Neural cell (in vitro differentiated cells): ENCODE measurements around the gene PPP3CB. TPM values are rescaled to one million over a fixed set of nuclear protein-coding genes. Genes with fewer than 3 reads are reported as not detected.

Experiments
- H2AFZ ChIP-seq: fragments of 200-600, 300-800 bp; sonication (generic), shearing (Covaris generic); 2 replicates; pipeline ENCODE4 v1.6.0; 2014; ENCODE audit warnings: low read depth, mild to moderate bottlenecking, antibody characterized with exemption, low read length, moderate library complexity
- H3F3A ChIP-seq: fragments of 200-600 bp; shearing (Covaris generic); 2 replicates; pipeline ENCODE4 v1.6.1; 2016; ENCODE audit warnings: mild to moderate bottlenecking, moderate library complexity, mixed read lengths, antibody characterized with exemption, low read length; ENCODE audit not compliant: insufficient read depth, poor library complexity, severe bottlenecking
- H3K27ac ChIP-seq: fragments of 200-600, 300-800 bp; sonication (generic), shearing (Covaris generic); 2 replicates; pipeline ENCODE4 v1.5.1; 2014; ENCODE audit warnings: mild to moderate bottlenecking, low read length, moderate library complexity
- H3K27me3 ChIP-seq: fragments of 300-800, 200-600 bp; sonication (generic), shearing (Covaris generic); 2 replicates; pipeline ENCODE4 v1.6.0; 2014; ENCODE audit warnings: mild to moderate bottlenecking, low read depth, low read length, moderate library complexity; ENCODE audit not compliant: insufficient read depth
- H3K36me3 ChIP-seq: fragments of 300-800, 200-600 bp; sonication (generic), shearing (Covaris generic); 2 replicates; pipeline ENCODE4 v1.5.1; 2014; ENCODE audit warnings: mild to moderate bottlenecking, antibody characterized with exemption, low read length, moderate library complexity; ENCODE audit not compliant: insufficient read depth
- H3K4me2 ChIP-seq: fragments of 300-800, 200-600 bp; sonication (generic), shearing (Covaris generic); 2 replicates; pipeline ENCODE4 v1.6.0; 2014; ENCODE audit warnings: mild to moderate bottlenecking, low read length
- H3K4me3 ChIP-seq: fragments of 300-800, 200-600 bp; sonication (generic), shearing (Covaris generic); 2 replicates; pipeline ENCODE4 v1.5.1; 2014; ENCODE audit warnings: mild to moderate bottlenecking, low read length, moderate library complexity
- H3K79me2 ChIP-seq: fragments of 200-600 bp; shearing (Covaris generic); replicated peaks from 2 replicates; pipeline ENCODE4 v1.6.0; 2014; ENCODE audit warnings: mild to moderate bottlenecking, low read length, moderate library complexity; ENCODE audit not compliant: insufficient read depth
- H3K9ac ChIP-seq: fragments of 300-800, 200-600 bp; sonication (generic), shearing (Covaris generic); 2 replicates; pipeline ENCODE4 v1.6.1; 2016; ENCODE audit warnings: mild to moderate bottlenecking, low read length, mixed read lengths
- H3K9me2 ChIP-seq: fragments of 200-600 bp; shearing (Covaris generic); 2 replicates; pipeline ENCODE4 v1.6.1; 2016; ENCODE audit warnings: mild to moderate bottlenecking, low read length, mixed read lengths; ENCODE audit not compliant: insufficient read depth
- H3K9me3 ChIP-seq: fragments of 200-600, 300-800 bp; sonication (generic), shearing (Covaris generic); 2 replicates; pipeline ENCODE4 v1.6.1; 2016; ENCODE audit warnings: mild to moderate bottlenecking, mixed run types, low read length, moderate library complexity, mixed read lengths
- H4K20me1 ChIP-seq: fragments of 200-600 bp; shearing (Covaris generic); 2 replicates; pipeline ENCODE4 v1.6.1; 2016; ENCODE audit warnings: mild to moderate bottlenecking, mixed run types; ENCODE audit not compliant: insufficient read depth
- EZH2 ChIP-seq: fragments of 200-600, 300-800 bp; shearing (Covaris generic), sonication (generic); IDR thresholded peaks from 2 replicates; pipeline ENCODE4 v1.6.1; 2014; ENCODE audit warnings: antibody characterized with exemption, low read length, borderline replicate concordance, mild to moderate bottlenecking; ENCODE audit not compliant: insufficient read depth, poor library complexity, severe bottlenecking
- MXI1 ChIP-seq: fragments of 450-650 bp; conservative IDR thresholded peaks from 2 replicates; pipeline ENCODE4 v1.6.1; 2014; ENCODE audit warnings: antibody characterized with exemption, mild to moderate bottlenecking; ENCODE audit not compliant: poor library complexity, severe bottlenecking
- RAD21 ChIP-seq: fragments of 450-650 bp; conservative IDR thresholded peaks from 2 replicates; pipeline ENCODE4 v1.6.1; 2014; ENCODE audit warnings: antibody characterized with exemption, mild to moderate bottlenecking, moderate library complexity
- TAF1 ChIP-seq: IDR thresholded peaks from 2 replicates; pipeline ENCODE4 v1.6.1; 2012; ENCODE audit warnings: low read depth
- polyA plus RNA-seq: library from polyadenylated mRNA; depleted of rRNA; stranded (reverse); fragments of >200 nt; gene quantifications from 2 replicates; pipeline ENCODE4 v1.2.3, GENCODE V29; 2014
- small RNA-seq, 3 experiments: library from RNA; depleted of rRNA; stranded (forward); fragments of <200 nt; gene quantifications; one replicate each; pipeline ENCODE3, GENCODE V24; 2012
- TF ChIP-seq, protein P1 (sequence below): IDR thresholded peaks from 2 replicates; pipeline ENCODE4 v1.6.1; 2012; ENCODE audit warnings: borderline replicate concordance
- TF ChIP-seq, protein P2 (sequence below): fragments of 450-650 bp; IDR thresholded peaks from 2 replicates; pipeline ENCODE4 v1.5.1; 2014; ENCODE audit warnings: antibody characterized with exemption, mild to moderate bottlenecking, moderate library complexity; ENCODE audit not compliant: poor library complexity, severe bottlenecking

The PPP3CB gene
- polyA plus RNA-seq, 1 donor from 2014 or later = 101 TPM

DNA sequence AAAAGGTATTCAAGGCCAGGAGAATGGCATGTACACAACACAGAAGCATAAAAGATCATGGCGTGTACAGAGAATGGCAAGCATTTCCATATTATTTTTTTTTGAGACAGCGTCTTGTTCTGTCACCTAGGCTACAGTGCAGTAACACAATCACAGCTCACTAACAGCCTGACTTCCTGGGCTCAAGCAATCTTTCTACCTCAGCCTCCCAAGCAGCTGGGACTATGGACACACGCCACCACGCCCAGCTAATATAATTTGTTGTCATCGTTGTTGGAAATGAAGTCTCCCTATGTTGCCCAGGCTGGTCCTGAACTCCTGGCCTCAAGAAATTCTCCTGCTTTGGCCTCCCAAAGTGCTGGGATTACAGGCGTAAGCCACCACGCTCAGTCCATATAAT, 109.2 kb downstream of the PPP3CB start:
- no peaks in the 10 kb centered on the region for H3K27me3 ChIP-seq
- H2AFZ ChIP-seq = no peak overlapping the region
- H3K27ac ChIP-seq = no peak overlapping the region
- H3F3A ChIP-seq = no peaks in the 10 kb centered on the region
- H4K20me1 ChIP-seq = no peaks in the 10 kb centered on the region
- no peaks in the 10 kb centered on the region for H3K9me2 ChIP-seq
- H3K4me3 ChIP-seq = no peak overlapping the region
- H3K9me3 ChIP-seq = no peaks in the 10 kb centered on the region
- H3K79me2 ChIP-seq = no peaks in the 10 kb centered on the region
- H3K36me3 ChIP-seq = no peaks in the 10 kb centered on the region
- TF ChIP-seq, protein P1, sequence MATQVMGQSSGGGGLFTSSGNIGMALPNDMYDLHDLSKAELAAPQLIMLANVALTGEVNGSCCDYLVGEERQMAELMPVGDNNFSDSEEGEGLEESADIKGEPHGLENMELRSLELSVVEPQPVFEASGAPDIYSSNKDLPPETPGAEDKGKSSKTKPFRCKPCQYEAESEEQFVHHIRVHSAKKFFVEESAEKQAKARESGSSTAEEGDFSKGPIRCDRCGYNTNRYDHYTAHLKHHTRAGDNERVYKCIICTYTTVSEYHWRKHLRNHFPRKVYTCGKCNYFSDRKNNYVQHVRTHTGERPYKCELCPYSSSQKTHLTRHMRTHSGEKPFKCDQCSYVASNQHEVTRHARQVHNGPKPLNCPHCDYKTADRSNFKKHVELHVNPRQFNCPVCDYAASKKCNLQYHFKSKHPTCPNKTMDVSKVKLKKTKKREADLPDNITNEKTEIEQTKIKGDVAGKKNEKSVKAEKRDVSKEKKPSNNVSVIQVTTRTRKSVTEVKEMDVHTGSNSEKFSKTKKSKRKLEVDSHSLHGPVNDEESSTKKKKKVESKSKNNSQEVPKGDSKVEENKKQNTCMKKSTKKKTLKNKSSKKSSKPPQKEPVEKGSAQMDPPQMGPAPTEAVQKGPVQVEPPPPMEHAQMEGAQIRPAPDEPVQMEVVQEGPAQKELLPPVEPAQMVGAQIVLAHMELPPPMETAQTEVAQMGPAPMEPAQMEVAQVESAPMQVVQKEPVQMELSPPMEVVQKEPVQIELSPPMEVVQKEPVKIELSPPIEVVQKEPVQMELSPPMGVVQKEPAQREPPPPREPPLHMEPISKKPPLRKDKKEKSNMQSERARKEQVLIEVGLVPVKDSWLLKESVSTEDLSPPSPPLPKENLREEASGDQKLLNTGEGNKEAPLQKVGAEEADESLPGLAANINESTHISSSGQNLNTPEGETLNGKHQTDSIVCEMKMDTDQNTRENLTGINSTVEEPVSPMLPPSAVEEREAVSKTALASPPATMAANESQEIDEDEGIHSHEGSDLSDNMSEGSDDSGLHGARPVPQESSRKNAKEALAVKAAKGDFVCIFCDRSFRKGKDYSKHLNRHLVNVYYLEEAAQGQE = no peak
- TF ChIP-seq TAF1 (no peak), RAD21 (no peak), MXI1 (no peak), EZH2 (no peak)
- TF ChIP-seq, protein P2, sequence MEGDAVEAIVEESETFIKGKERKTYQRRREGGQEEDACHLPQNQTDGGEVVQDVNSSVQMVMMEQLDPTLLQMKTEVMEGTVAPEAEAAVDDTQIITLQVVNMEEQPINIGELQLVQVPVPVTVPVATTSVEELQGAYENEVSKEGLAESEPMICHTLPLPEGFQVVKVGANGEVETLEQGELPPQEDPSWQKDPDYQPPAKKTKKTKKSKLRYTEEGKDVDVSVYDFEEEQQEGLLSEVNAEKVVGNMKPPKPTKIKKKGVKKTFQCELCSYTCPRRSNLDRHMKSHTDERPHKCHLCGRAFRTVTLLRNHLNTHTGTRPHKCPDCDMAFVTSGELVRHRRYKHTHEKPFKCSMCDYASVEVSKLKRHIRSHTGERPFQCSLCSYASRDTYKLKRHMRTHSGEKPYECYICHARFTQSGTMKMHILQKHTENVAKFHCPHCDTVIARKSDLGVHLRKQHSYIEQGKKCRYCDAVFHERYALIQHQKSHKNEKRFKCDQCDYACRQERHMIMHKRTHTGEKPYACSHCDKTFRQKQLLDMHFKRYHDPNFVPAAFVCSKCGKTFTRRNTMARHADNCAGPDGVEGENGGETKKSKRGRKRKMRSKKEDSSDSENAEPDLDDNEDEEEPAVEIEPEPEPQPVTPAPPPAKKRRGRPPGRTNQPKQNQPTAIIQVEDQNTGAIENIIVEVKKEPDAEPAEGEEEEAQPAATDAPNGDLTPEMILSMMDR = no peak
- no peak overlapping the region for H3K4me2 ChIP-seq
- H3K9ac ChIP-seq = no peak overlapping the region

Small RNAs within 50 kb of the gene (small RNA-seq; reads per million reads assigned to genes)
- 0 reads per million in 3 experiments for gene RNU6-883P

Other genes with a start within 250 kb of the PPP3CB start
- 79.5 and 88.0 TPM in 2 replicates for gene DNAJC9, start 248.8 kb downstream of the PPP3CB start, polyA plus RNA-seq
- 74.6 and 80.6 TPM in 2 replicates for gene MRPS16, start 243.4 kb downstream of the PPP3CB start, polyA plus RNA-seq
- 5.8 and 7.3 TPM in 2 replicates for gene CFAP70, start 137.2 kb downstream of the PPP3CB start, polyA plus RNA-seq
- 23.9 and 26.2 TPM in 2 replicates for gene ANXA7, start 82.0 kb downstream of the PPP3CB start, polyA plus RNA-seq
- 4.7 and 8.3 TPM in 2 replicates for gene MSS51, start 62.5 kb downstream of the PPP3CB start, polyA plus RNA-seq
- 12.7 and 18.4 TPM in 2 replicates for gene USP54, start 95.3 kb upstream of the PPP3CB start, polyA plus RNA-seq
- 0.61 TPM in 1 of 2 replicates, not detected in the other for gene MYOZ1, start 145.4 kb upstream of the PPP3CB start, polyA plus RNA-seq
- gene SYNPO2L, start 160.0 kb upstream of the PPP3CB start, polyA plus RNA-seq = not detected in 2 replicates
- gene AGAP5, start 202.1 kb upstream of the PPP3CB start, polyA plus RNA-seq = 6.5 and 8.2 TPM in 2 replicates
- 43.0 and 44.8 TPM in 2 replicates for gene SEC24C, start 248.3 kb upstream of the PPP3CB start, polyA plus RNA-seq